Stimulated activated CD8-positive, alpha-beta memory T cell treated with anti-CD3 and anti-CD28 coated beads, Interleukin-12 subunit alpha, Interleukin-12 subunit beta, amount 100 ng/mL, for 24 hours (primary cell): ENCODE data around the gene FSD2.
A peak's percentile ranks its signal among the peaks of the same experiment; 100 is the strongest.
"Not testable (repeated sequence)": the region's sequence is repeated elsewhere in the genome, so short reads cannot be mapped to it uniquely, and the experiment has no call there.

ENCODE experiments used
- DNase-seq: peaks from one replicate; pipeline ENCODE4 v3.0.0-alpha.2; 2020; ENCODE audit errors: extremely low read depth

The FSD2 gene

DNA sequence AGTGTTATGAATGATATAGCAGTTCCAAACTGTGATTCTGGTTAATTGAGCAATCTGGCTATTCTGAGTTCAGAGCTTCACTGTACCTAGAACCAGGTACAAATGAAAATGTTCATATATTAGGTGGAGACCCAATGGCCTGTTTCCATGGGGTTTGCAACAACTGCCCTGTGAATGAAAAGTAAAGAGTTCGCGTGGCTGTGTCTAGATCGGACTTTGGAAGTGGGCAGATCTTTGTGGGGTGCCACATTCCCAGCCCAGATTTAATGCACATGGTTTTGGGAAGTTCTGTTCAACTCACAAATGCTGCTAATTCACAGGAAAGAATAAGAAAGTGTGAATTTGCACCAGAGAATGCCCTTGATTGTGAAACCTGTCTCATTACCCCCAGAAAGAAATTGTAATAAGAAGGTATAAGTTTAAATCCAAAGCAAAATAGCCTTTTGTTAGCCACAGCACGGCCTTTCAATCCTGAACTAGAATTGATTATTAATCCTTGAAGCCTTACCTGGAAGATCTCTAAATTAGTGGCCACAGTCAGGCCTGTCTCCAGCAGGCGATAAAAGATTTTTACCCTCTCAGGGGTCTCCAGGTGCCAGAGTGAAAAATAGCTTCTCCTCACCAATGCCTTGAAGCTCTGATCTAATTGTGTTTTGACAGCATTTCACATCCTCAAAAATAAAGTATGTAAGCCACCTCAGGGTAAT is 26.2 kb upstream of the FSD2 start:
- DNase-seq: no peak

- no peak for DNase-seq
Measured at GRCh38 chr15:82830427-82831173, 24.7 kb upstream of the FSD2 start.

DNA sequence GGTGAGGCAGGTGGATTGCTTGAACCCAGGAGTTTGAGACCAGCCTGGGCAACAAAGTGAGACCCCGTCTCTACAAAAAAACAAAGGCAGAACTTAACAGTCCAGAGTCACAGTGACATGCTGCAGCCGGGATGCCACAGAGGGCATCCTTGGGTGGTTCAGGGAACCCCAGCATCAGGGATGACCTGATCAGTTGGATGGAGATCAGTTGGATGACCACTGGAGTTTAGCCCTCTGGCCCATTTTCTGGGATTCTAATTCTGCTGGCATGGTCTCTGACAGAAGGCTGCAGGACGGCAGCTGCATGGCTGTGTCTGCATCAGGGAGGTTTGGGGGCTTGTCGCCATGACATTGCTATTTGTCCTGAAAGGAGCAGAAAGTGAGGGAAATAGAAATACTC is 23.4 kb upstream of the FSD2 start:
- no peak for DNase-seq

GRCh38 chr15:82828075-82828474 is 22.2 kb upstream of the FSD2 start:
- no peak for DNase-seq

- no peak for DNase-seq
Measured at GRCh38 chr15:82823049-82823448, 17.2 kb upstream of the FSD2 start.

GRCh38 chr15:82821851-82822250 is 16.0 kb upstream of the FSD2 start:
- DNase-seq: not testable (repeated sequence)

DNA sequence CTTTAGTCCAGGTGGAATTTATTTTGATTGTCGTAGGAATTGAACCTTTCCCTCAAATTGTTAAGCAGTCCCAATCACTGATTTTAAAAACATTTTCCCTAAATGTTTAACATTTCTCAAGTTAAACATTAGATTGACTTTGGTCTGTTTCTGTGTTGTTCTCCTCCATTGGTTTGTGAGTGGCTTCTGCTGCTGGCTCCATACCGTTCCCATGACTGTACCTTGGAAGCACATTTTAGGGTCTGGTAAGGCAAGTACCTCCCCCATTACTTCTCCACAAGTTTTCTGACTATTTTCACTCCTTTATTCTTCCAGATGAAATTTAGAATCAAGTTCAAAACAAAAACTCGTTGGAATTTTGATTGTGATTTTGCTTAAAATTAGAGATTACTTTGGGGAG is 15.5 kb upstream of the FSD2 start:
- DNase-seq: not testable (repeated sequence)

GRCh38 chr15:82820128-82820527 is 14.3 kb upstream of the FSD2 start:
- no peak for DNase-seq

- DNase-seq: no peak
Measured at GRCh38 chr15:82812994-82813393, 7.1 kb upstream of the FSD2 start.

- no peak for DNase-seq
Measured at GRCh38 chr15:82810890-82811426, 5.1 kb upstream of the FSD2 start.

GRCh38 chr15:82810061-82810889 is 4.4 kb upstream of the FSD2 start:
- no peak for DNase-seq

GRCh38 chr15:82809308-82810060 is 3.6 kb upstream of the FSD2 start, which contains the start of gene WHAMM:
Gene WHAMM, plus strand, starts transcription at chr15:82809628. Its CDS starts 99 bp downstream, at chr15:82809727.
- peak; percentile 89 for DNase-seq

- DNase-seq: no peak
Measured at GRCh38 chr15:82808634-82809041, 2.8 kb upstream of the FSD2 start.

DNA sequence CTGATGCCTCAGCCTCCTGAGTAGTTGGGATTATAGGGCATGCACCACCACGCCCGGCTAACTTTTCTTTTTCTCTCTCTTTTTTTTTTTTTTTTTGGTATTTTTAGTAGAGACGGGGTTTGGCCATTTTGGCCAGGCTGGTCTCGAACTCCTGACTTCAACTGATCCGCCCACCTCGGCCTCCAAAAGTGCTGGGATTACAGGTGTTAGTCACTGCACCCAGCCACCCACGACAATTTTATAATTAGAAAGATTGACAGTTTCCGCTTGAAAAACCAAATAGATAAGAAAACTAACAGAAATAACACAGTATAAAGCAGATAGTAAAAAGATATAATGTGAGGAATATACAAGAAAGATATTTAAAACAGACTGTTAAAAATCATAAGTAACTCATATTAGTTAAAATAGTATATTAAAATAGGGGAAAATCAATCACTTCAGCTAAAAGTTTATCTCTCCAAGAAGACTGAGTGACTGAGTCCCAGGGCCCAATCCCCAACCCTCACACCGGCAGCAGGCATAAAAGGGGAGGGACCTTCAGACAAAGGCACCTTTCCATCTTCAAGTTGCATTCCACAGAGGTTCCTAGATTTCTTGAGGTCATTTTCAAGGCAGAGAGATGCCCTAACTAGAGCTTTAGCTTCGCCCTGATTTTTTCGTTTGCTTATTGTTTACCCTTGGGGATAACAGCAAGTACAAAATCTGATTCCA is 2.2 kb upstream of the FSD2 start:
- no peak for DNase-seq

GRCh38 chr15:82804575-82804949 is 1.3 kb downstream of the FSD2 start:
- DNase-seq: no peak

DNA sequence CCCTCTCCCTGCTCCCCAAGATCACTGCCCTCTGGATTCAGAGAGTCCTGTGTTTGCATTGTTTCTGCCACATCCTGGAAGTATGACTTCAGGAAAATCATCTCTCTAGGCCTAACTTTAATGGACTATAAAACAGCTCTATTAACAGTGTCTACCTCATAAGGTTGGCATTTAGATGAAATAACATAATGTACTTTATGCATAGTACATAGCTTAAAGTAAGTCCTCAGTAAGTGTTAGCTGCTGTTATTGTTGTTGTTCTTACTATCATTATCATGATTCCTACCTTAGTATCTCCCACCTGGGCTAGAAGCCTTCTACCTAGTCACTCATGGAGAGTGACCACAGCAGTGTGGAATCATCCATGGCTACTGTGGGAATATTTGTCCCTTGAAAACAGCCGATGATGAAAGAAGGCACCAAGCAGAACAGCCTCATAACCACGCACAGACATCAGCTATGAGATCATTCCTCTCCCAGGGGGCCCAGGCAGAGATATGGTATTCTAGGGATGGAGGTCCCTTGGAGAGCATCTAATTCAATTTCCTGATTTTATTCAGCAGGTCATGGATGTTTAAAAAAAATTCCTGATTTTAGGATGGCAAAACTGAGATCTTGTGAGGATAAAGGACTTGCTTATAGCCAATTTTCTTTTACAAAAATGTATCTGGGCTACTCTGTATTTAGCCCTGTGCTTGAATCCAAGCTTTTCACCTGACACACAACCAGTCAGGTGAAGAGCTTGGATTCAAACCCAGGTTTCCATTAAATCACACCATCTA is 1.9 kb downstream of the FSD2 start:
- DNase-seq: no peak

GRCh38 chr15:82802497-82802896 is 3.4 kb downstream of the FSD2 start:
- DNase-seq: no peak

GRCh38 chr15:82799183-82799841 is 6.6 kb downstream of the FSD2 start:
- DNase-seq: no peak

DNA sequence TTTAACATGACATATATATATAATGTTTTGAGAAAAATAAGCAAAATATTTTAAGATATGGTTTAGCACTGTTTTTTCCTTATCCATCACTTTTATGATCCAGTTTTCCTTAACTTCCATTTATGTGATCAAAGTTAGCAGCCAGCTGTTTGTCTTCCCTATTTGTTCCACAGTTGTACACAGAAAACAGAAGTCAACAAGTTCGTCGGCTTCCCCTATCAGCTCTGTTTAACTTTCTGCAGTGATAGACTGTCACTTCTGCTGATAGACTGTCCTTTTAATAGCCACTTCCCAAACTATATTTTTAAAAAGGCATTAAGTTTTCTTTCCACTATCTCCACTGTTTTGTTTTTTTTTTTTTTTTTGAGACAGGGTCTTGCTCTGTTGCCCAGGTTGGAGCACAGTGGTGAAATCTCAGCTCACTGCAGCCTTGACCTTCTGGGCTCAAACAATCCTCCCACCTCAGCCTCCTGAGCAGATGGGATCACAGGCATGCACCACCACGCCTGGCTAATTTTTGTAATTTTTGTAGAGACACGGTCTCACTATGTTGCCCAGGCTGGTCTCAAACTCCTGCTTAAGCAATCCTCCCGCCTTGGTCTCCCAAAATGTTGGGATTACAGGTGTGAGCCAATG is 7.2 kb downstream of the FSD2 start:
- DNase-seq: no peak
